Panc1 (cell line): Measurements from ENCODE around the gene FGF14. TPM values are rescaled to one million over a fixed set of nuclear protein-coding genes. Genes with fewer than 3 reads are reported as not detected.

ENCODE experiments used
- ATAC-seq: fragments of 200-7000 bp; cut with Tn5 transposase; 2 replicates; pipeline ENCODE4 v1.9.1; 2020; ENCODE audit warnings: mild to moderate bottlenecking, moderate library complexity
- BruUV-seq: library from RNA; stranded (reverse); fragments of 400-500 nt; replicated peaks from 2 replicates; lab custom pipeline; 2021; lab: Mats Ljungman, UMichigan
- CTCF ChIA-PET: fragments of 300-600 bp; sonication (Branson Sonifier 250); formaldehyde crosslinking; loops from one replicate; lab custom pipeline; 2022; ENCODE audit warnings: antibody characterized with exemption; lab: Charles Lee
- POLR2A ChIA-PET: fragments of 300-600 bp; sonication (Branson Sonifier 250); formaldehyde crosslinking; loops from one replicate; lab custom pipeline; 2022; ENCODE audit warnings: antibody characterized with exemption; lab: Charles Lee
- DNase-seq: peaks from one replicate; pipeline ENCODE4 v3.0.0-alpha.2; 2010; ENCODE audit warnings: low read depth, low spot score
- H3K27ac ChIP-seq: 2 replicates; pipeline ENCODE4 v1.5.1; 2011; ENCODE audit warnings: mild to moderate bottlenecking, low read length, inconsistent platforms
- H3K27me3 ChIP-seq: fragments of 200-500 bp; sonication (Bioruptor generic); 2 replicates; pipeline ENCODE4 v1.6.0; 2014; ENCODE audit warnings: low read length, inconsistent platforms; ENCODE audit not compliant: control insufficient read depth, insufficient read depth
- H3K36me3 ChIP-seq: fragments of 200-500 bp; sonication (Bioruptor generic); 2 replicates; pipeline ENCODE4 v1.5.1; 2014; ENCODE audit warnings: inconsistent platforms, mild to moderate bottlenecking, low read length, moderate library complexity; ENCODE audit not compliant: control insufficient read depth, insufficient read depth
- H3K4me1 ChIP-seq: 2 replicates; pipeline ENCODE4 v1.5.1; 2011; ENCODE audit warnings: inconsistent platforms, mild to moderate bottlenecking, low read length, moderate library complexity; ENCODE audit not compliant: control insufficient read depth, insufficient read depth
- H3K4me3 ChIP-seq, 2 experiments: 2 replicates each; pipeline ENCODE4 v1.5.1; 2011 to 2012; ENCODE audit warnings: low read depth in 2 of 2, low read length in 2 of 2, mild to moderate bottlenecking in 2 of 2, inconsistent platforms in 1 of 2, moderate library complexity in 1 of 2
- H3K9me3 ChIP-seq: fragments of 200-500 bp; sonication (Bioruptor generic); 2 replicates; pipeline ENCODE4 v1.5.1; 2014; ENCODE audit warnings: low read depth, mild to moderate bottlenecking, inconsistent platforms, low read length, moderate library complexity; ENCODE audit not compliant: control insufficient read depth, insufficient read depth
- CTCF ChIP-seq: fragments of 450-650 bp; IDR thresholded peaks from 2 replicates; pipeline ENCODE4 v1.5.1; 2017; ENCODE audit warnings: mild to moderate bottlenecking
- POLR2AphosphoS5 ChIP-seq: IDR thresholded peaks from 2 replicates; pipeline ENCODE4 v1.6.1; 2012; ENCODE audit warnings: mild to moderate bottlenecking, low read depth, low read length, moderate library complexity
- REST ChIP-seq, 2 experiments: IDR thresholded peaks; 2 replicates each; pipeline ENCODE4 v1.6.1; 2011 to 2012; ENCODE audit warnings: low read depth in 2 of 2, control low read depth in 1 of 2, low read length in 1 of 2, mild to moderate bottlenecking in 1 of 2, moderate library complexity in 1 of 2; ENCODE audit not compliant: insufficient read depth in 1 of 2
- SIN3A ChIP-seq: IDR thresholded peaks from 2 replicates; pipeline ENCODE4 v1.6.1; 2012; ENCODE audit warnings: low read depth, mild to moderate bottlenecking, low read length, moderate library complexity, borderline replicate concordance; ENCODE audit not compliant: insufficient read depth
- TCF7L2 ChIP-seq: IDR thresholded peaks from 2 replicates; pipeline ENCODE4 v1.6.1; 2011; ENCODE audit warnings: mild to moderate bottlenecking, low read depth, low read length, inconsistent platforms
- in situ Hi-C: cut with HindIII; loops from 2 replicates; pipeline ENCODE4 v1.10.0; 2016; ENCODE audit warnings: low sequenced_read_pairs, low pct_unique_long_range_greater_than_20kb
- intact Hi-C: fragments of 100-400 bp; cut with micrococcal nuclease; formaldehyde crosslinking; loops from one replicate; pipeline ENCODE4 v1.10.0; 2022; ENCODE audit not compliant: unreplicated experiment
- total RNA-seq: library from RNA; stranded (reverse); gene quantifications from one replicate; pipeline ENCODE4 v1.2.1, GENCODE V29; 2021; ENCODE audit not compliant: unreplicated experiment

FGF14 gene
- total RNA-seq, 1 experiment from 2014 or later: 0.03 TPM

- TF ChIP-seq CTCF (no peak), SIN3A (no peak), REST (IDR thresholded peaks at IDR 0.05; ENCODE audit: insufficient read depth in 1 of 2, low read depth in 2 of 2, low read length in 1 of 2) (no peak), POLR2AphosphoS5 (no peak), TCF7L2 (no peak)
- ATAC-seq: no peak
- no peaks in the 10 kb centered on the region for H3K4me1 ChIP-seq
- no peaks in the 10 kb centered on the region for H3K9me3 ChIP-seq
- DNase-seq: no peak
- no peaks in the 10 kb centered on the region for H3K27me3 ChIP-seq
- no peak overlapping the region for H3K27ac ChIP-seq
- ChIA-PET CTCF (no interaction called here), POLR2A (no interaction called here)
- no peak overlapping the region for H3K4me3 ChIP-seq
- BruUV-seq: no TSS peak
- no peaks in the 10 kb centered on the region for H3K36me3 ChIP-seq
- in situ Hi-C loops: no loop called here
- intact Hi-C loops: loop anchor here (5.0 kb wide), 1 partner anchor 512 kb away; no protein-coding TSS in a partner anchor
Observed at GRCh38 chr13:101945435-101945834, 456.4 kb downstream of the FGF14 start.

GRCh38 chr13:101944521-101944920 is 457.3 kb downstream of the FGF14 start:
- ATAC-seq (no peak), DNase-seq (no peak)
- no peak overlapping the region for H3K27ac ChIP-seq
- no peaks in the 10 kb centered on the region for H3K4me1 ChIP-seq
- ChIA-PET CTCF (no interaction called here), POLR2A (no interaction called here)
- in situ Hi-C loops: no loop called here
- H3K27me3 ChIP-seq: no peaks in the 10 kb centered on the region; the same call in 1 of the 2 replicates
- TF ChIP-seq SIN3A (no peak), REST (IDR thresholded peaks at IDR 0.05; ENCODE audit: insufficient read depth in 1 of 2, low read depth in 2 of 2, low read length in 1 of 2) (no peak), POLR2AphosphoS5 (no peak), CTCF (no peak), TCF7L2 (no peak)
- H3K36me3 ChIP-seq: no peaks in the 10 kb centered on the region
- no TSS peak for BruUV-seq
- no peaks in the 10 kb centered on the region for H3K9me3 ChIP-seq
- intact Hi-C loops: loop anchor here (5.0 kb wide), 3 partner anchors 157 to 802 kb away; no protein-coding TSS in a partner anchor
- H3K4me3 ChIP-seq: no peak overlapping the region
